CD8-positive, alpha-beta memory T cell (primary cell): ENCODE measurements around the gene ELMO1. TPM values are rescaled to one million over a fixed set of nuclear protein-coding genes. Genes with fewer than 3 reads are reported as not detected.

Experiments
- CTCF ChIA-PET: fragments of 350-600 bp; sonication (Branson Sonifier 250); formaldehyde crosslinking; loops from one replicate; lab custom pipeline; 2021; ENCODE audit warnings: antibody characterized with exemption; lab: Charles Lee
- POLR2A ChIA-PET: fragments of 350-600 bp; sonication (Branson Sonifier 250); formaldehyde crosslinking; loops from one replicate; lab custom pipeline; 2021; ENCODE audit warnings: antibody characterized with exemption; lab: Charles Lee
- DNase-seq, 5 donors: peaks; one replicate each; pipeline versions ENCODE4 v3.0.0 to v3.0.0-alpha.2; 2020 to 2022; ENCODE audit warnings: mixed read lengths in 1 of 5
- H3K27ac ChIP-seq: one replicate; pipeline ENCODE4 v1.7.0; 2013; ENCODE audit warnings: low read depth, mild to moderate bottlenecking, low read length, moderate library complexity
- H3K27me3 ChIP-seq: 2 replicates; pipeline ENCODE4 v1.7.0; 2013; ENCODE audit warnings: low read length, mild to moderate bottlenecking; ENCODE audit not compliant: insufficient read depth, poor library complexity, severe bottlenecking
- H3K36me3 ChIP-seq: 2 replicates; pipeline ENCODE4 v1.7.0; 2013; ENCODE audit warnings: mild to moderate bottlenecking, low read length, moderate library complexity; ENCODE audit not compliant: insufficient read depth
- H3K4me1 ChIP-seq: 2 replicates; pipeline ENCODE4 v1.7.0; 2013; ENCODE audit warnings: mild to moderate bottlenecking, low read length, moderate library complexity; ENCODE audit not compliant: insufficient read depth
- H3K4me3 ChIP-seq: 2 replicates; pipeline ENCODE4 v1.7.0; 2013; ENCODE audit warnings: mild to moderate bottlenecking, low read length
- H3K9me3 ChIP-seq: 2 replicates; pipeline ENCODE4 v1.7.0; 2013; ENCODE audit warnings: mild to moderate bottlenecking, low read length
- H3K27ac Mint-ChIP-seq, 8 donors: one replicate each; pipeline ENCODE4 v1.8.0; 2020 to 2021; ENCODE audit warnings: mixed read lengths in 8 of 8, mild to moderate bottlenecking in 6 of 8, inconsistent platforms in 3 of 8, moderate library complexity in 3 of 8
- H3K27me3 Mint-ChIP-seq, 2 donors: one replicate each; pipeline ENCODE4 v1.8.0; 2020 to 2021; ENCODE audit warnings: mixed read lengths in 2 of 2, mild to moderate bottlenecking in 1 of 2, moderate library complexity in 1 of 2
- H3K36me3 Mint-ChIP-seq, 3 donors: one replicate each; pipeline ENCODE4 v1.8.0; 2020 to 2021; ENCODE audit warnings: mixed read lengths in 3 of 3, inconsistent platforms in 1 of 3, mild to moderate bottlenecking in 1 of 3
- H3K4me1 Mint-ChIP-seq, 3 donors: one replicate each; pipeline ENCODE4 v1.8.0; 2020 to 2021; ENCODE audit warnings: mixed read lengths in 3 of 3, inconsistent platforms in 1 of 3, mild to moderate bottlenecking in 1 of 3
- H3K4me3 Mint-ChIP-seq, 7 donors: one replicate each; pipeline ENCODE4 v1.8.0; 2020 to 2021; ENCODE audit warnings: mixed read lengths in 7 of 7, mild to moderate bottlenecking in 6 of 7, moderate library complexity in 4 of 7, inconsistent platforms in 2 of 7
- H3K9me3 Mint-ChIP-seq, 5 donors: one replicate each; pipeline ENCODE4 v1.8.0; 2020 to 2022; ENCODE audit warnings: mixed read lengths in 5 of 5, mild to moderate bottlenecking in 3 of 5, moderate library complexity in 2 of 5, inconsistent platforms in 1 of 5
- polyA plus RNA-seq: library from polyadenylated mRNA; unstranded; fragments of 300-500 nt; fragmentation: Illumina TruSeq; gene quantifications from one replicate; pipeline ENCODE4 v1.2.3, GENCODE V29; 2021
- total RNA-seq, 2 experiments: library from RNA; stranded (reverse); gene quantifications; one replicate each; pipeline ENCODE4 v1.2.3, GENCODE V29; 2021

The ELMO1 gene
- total and polyA plus RNA-seq, 3 experiments from 2014 or later = 65.6 to 74.4 (median 66.2) TPM

GRCh38 chr7:36810489-36810888, 638.2 kb downstream of the ELMO1 start:
- H3K27ac ChIP-seq = no peak overlapping the region
- H3K4me3 Mint-ChIP-seq = peak overlapping the region in 1 of 7 donors; percentile 67
- ChIA-PET POLR2A (no interaction called here), CTCF (interaction anchor here (1.1 kb wide), 1 partner anchor 47 kb away, joined by 3 read pairs; no protein-coding TSS in a partner anchor)
- H3K27me3 ChIP-seq = no peaks in the 10 kb centered on the region
- H3K27me3 Mint-ChIP-seq = peaks cover 0 to 4% of the 10 kb centered on the region in 2 donors
- H3K27ac Mint-ChIP-seq = peak overlapping the region in 1 of 8 donors; percentile 14
- no peaks in the 10 kb centered on the region for H3K36me3 ChIP-seq
- no peak for DNase-seq
- H3K4me1 ChIP-seq = peaks cover 7% of the 10 kb centered on the region
- H3K9me3 Mint-ChIP-seq = no peaks in the 10 kb centered on the region
- no peak overlapping the region for H3K4me3 ChIP-seq
- no peaks in the 10 kb centered on the region for H3K9me3 ChIP-seq
- peaks cover 0 to 16% (median 2%) of the 10 kb centered on the region in 3 donors for H3K36me3 Mint-ChIP-seq
- peaks cover 8 to 14% (median 13%) of the 10 kb centered on the region in 3 donors for H3K4me1 Mint-ChIP-seq

DNA sequence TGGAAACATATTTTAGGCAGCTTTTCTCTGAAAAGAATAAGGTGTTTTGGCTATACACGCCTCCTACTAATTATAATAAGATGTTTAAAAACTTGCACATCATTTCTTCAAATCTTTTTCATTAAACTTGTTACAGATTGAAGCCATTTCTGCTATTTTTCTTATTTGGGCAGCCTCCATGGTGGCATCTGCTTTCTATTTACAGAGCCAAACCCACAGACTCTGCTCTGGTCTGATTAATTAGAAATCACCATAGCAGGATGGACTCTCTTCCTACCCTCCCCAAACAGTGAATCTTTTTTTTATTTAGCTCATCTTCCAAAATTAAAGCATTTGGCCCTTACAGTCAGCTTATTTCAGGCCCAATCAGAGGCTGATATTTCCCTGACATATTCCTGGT, 638.6 kb downstream of the ELMO1 start:
- H3K36me3 ChIP-seq = no peaks in the 10 kb centered on the region
- Mint-ChIP-seq H3K4me1 (peaks cover 8 to 15% (median 14%) of the 10 kb centered on the region in 3 donors), H3K27me3 (peaks cover 3 to 4% of the 10 kb centered on the region in 2 donors), H3K36me3 (peaks cover 0 to 19% (median 5%) of the 10 kb centered on the region in 3 donors), H3K9me3 (no peaks in the 10 kb centered on the region), H3K27ac (peak overlapping the region in 1 of 8 donors; percentile 14), H3K4me3 (no peak overlapping the region)
- H3K27me3 ChIP-seq = no peaks in the 10 kb centered on the region
- CTCF ChIA-PET = interaction anchor here (0.6 to 1.1 kb wide), 2 partner anchors 22 to 46 kb away, joined by 3 read pairs; no protein-coding TSS in a partner anchor
- POLR2A ChIA-PET = no interaction called here
- no peak for DNase-seq
- peaks cover 7% of the 10 kb centered on the region for H3K4me1 ChIP-seq
- no peak overlapping the region for H3K4me3 ChIP-seq
- no peak overlapping the region for H3K27ac ChIP-seq
- H3K9me3 ChIP-seq = no peaks in the 10 kb centered on the region

- no peak for DNase-seq
- Histone ChIP-seq H3K36me3 (no peaks in the 10 kb centered on the region), H3K4me1 (peaks cover 7% of the 10 kb centered on the region), H3K4me3 (no peak overlapping the region), H3K9me3 (no peaks in the 10 kb centered on the region), H3K27me3 (no peaks in the 10 kb centered on the region), H3K27ac (no peak overlapping the region)
- H3K36me3 Mint-ChIP-seq = peaks cover 0 to 24% (median 6%) of the 10 kb centered on the region in 3 donors
- H3K9me3 Mint-ChIP-seq = no peaks in the 10 kb centered on the region
- H3K27ac Mint-ChIP-seq = peak overlapping the region in 5 of 8 donors; percentile 27 to 52 (median 42)
- POLR2A ChIA-PET = no interaction called here
- H3K4me3 Mint-ChIP-seq = no peak overlapping the region
- CTCF ChIA-PET = interaction anchor here (0.6 kb wide), 1 partner anchor 21 kb away, joined by 3 read pairs; no protein-coding TSS in a partner anchor
- H3K4me1 Mint-ChIP-seq = peaks cover 8 to 15% (median 14%) of the 10 kb centered on the region in 3 donors
- peaks cover 4 to 5% of the 10 kb centered on the region in 2 donors for H3K27me3 Mint-ChIP-seq
These were observed 639.2 kb downstream of the ELMO1 start for GRCh38 chr7:36809510-36809909.

- Histone ChIP-seq H3K4me3 (no peak overlapping the region), H3K27ac (no peak overlapping the region), H3K27me3 (no peaks in the 10 kb centered on the region), H3K4me1 (peaks cover 7% of the 10 kb centered on the region), H3K36me3 (no peaks in the 10 kb centered on the region), H3K9me3 (no peaks in the 10 kb centered on the region)
- peak overlapping the region in 4 of 8 donors; percentile 8 to 52 (median 34) for H3K27ac Mint-ChIP-seq
- H3K4me3 Mint-ChIP-seq = no peak overlapping the region
- H3K9me3 Mint-ChIP-seq = no peaks in the 10 kb centered on the region
- POLR2A ChIA-PET = no interaction called here
- H3K36me3 Mint-ChIP-seq = peaks cover 0 to 25% (median 6%) of the 10 kb centered on the region in 3 donors
- H3K4me1 Mint-ChIP-seq = peaks cover 8 to 15% (median 14%) of the 10 kb centered on the region in 3 donors
- DNase-seq = no peak
- CTCF ChIA-PET = no interaction called here
- peaks cover 4 to 5% of the 10 kb centered on the region in 2 donors for H3K27me3 Mint-ChIP-seq
These were observed 639.6 kb downstream of the ELMO1 start for GRCh38 chr7:36809086-36809485.

GRCh38 chr7:36806891-36807290, 641.8 kb downstream of the ELMO1 start:
- ChIA-PET POLR2A (no interaction called here), CTCF (no interaction called here)
- no peak for DNase-seq
- Histone ChIP-seq H3K4me1 (peaks cover 7% of the 10 kb centered on the region), H3K27me3 (no peaks in the 10 kb centered on the region), H3K9me3 (no peaks in the 10 kb centered on the region), H3K27ac (no peak overlapping the region), H3K36me3 (no peaks in the 10 kb centered on the region), H3K4me3 (no peak overlapping the region)
- Mint-ChIP-seq H3K9me3 (no peaks in the 10 kb centered on the region), H3K36me3 (peaks cover 0 to 25% (median 6%) of the 10 kb centered on the region in 3 donors), H3K4me1 (peaks cover 8 to 17% (median 14%) of the 10 kb centered on the region in 3 donors), H3K27me3 (peaks cover 4 to 5% of the 10 kb centered on the region in 2 donors), H3K4me3 (no peak overlapping the region), H3K27ac (peak overlapping the region in 3 of 8 donors; percentile 9 to 54 (median 49))

Other genes with a start within 250 kb of the ELMO1 start
- not detected for gene GPR141, start 234.9 kb upstream of the ELMO1 start, total RNA-seq
- gene GPR141, start 234.9 kb upstream of the ELMO1 start, polyA plus RNA-seq = 1.1 TPM